ENCODE measurements around the gene ENTPD5.

ENTPD5 gene, protein sequence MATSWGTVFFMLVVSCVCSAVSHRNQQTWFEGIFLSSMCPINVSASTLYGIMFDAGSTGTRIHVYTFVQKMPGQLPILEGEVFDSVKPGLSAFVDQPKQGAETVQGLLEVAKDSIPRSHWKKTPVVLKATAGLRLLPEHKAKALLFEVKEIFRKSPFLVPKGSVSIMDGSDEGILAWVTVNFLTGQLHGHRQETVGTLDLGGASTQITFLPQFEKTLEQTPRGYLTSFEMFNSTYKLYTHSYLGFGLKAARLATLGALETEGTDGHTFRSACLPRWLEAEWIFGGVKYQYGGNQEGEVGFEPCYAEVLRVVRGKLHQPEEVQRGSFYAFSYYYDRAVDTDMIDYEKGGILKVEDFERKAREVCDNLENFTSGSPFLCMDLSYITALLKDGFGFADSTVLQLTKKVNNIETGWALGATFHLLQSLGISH

DNA sequence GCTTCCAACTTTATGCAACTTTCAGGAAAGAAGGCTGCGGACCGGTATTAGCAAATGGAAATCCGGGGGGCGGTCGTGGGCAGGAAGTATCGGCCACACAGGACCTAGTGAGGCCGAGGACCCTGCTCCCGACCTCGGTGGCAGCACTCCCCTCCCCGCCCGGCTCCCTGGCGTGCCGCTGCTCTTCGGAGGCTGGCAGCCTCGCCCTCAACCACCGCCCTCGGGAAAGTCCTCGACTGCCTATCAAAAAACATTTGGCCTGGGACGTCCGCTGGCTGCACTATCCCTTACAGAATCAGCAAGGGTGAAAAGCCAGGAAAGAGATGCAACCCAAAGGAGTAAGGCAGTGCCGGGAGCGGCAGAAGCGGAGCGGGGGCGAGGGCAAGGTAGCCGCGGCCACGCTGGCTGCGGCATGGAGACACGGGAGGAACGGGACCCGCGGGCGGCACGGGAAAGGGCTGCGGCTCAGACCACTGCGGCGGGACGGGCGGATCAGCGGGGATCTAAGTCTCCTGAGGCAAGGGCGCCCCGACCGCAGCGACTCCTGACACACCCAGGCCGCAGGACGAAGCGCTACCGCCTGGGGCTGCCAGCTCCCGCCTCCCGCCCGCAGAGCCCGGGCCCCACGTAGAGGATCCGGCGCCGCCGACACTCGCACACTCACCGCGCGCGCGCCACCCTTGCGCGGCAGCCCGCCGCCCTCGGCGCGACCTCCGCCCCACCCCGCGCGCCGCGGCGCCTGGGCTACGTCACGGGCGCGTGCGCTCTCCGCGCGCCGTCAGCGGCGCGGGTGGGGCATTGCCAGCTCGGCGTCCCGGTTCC, at the start of gene ENTPD5, which contains the start of gene BBOF1:
Gene ENTPD5 (minus strand): TSS at position 703 of the 822 bp plus-strand sequence. CDS start 31,186 bp downstream, outside the sequence.
Gene BBOF1 (plus strand): TSS at position 764 of the 822 bp plus-strand sequence. CDS start 130 bp downstream, outside the sequence.
- Mint-ChIP-seq H3K36me3 (no peaks in the 10 kb centered on the region), H3K9me3 (no peaks in the 10 kb centered on the region), H3K4me3 (peak within 1 kb of the TSS; percentile 95), H3K4me1 (peaks cover 7% of the 10 kb centered on the region), H3K27me3 (no peaks in the 10 kb centered on the region), H3K27ac (peak within 1 kb of the TSS; percentile 93)
- DNase-seq (ENCODE audit: low spot score in 2 of 2) (peak; percentile 77 to 78), ATAC-seq (ENCODE audit: low read depth) (peak; percentile 95)

DNA sequence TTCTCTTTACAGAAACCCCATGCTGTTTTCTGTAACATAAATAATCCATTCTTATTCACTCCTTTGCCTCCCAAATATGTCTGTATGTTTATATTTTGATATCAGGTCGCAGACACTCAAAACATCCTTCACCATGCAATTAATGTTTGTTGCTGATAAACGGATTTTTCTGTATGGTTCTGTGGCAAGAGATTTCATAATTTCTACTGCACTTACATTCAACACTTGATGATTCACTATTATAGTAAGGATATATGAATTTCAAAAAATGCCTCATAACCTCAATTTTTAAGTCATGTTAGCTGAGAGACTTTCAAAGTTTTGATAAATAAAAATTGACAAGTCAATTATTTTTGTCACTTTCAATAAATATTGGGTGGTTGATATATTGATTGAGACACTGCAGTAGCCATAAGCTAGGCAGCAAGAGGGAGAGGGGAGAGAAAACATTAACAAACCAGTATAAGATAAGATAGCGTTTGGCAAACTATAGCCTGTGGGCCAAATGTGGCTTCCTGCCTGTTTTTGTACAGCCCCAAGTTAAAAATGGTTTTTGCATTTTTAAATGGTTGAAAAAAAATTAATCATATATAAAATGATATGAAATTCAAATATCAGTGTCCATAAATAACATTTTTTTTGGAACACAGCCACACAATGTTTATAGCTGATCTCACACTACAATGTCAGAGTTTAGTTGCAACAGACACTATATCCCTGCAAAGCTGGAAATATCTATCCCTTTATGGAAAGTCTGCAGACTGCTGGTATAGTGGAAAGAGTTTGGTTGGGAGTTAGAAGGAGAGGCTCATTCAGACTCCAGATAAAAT, 46.9 kb upstream of the ENTPD5 start:
- Mint-ChIP-seq H3K4me1 (no peaks in the 10 kb centered on the region), H3K27me3 (no peaks in the 10 kb centered on the region), H3K36me3 (peaks cover 21% of the 10 kb centered on the region), H3K9me3 (no peaks in the 10 kb centered on the region), H3K27ac (no peak overlapping the region), H3K4me3 (no peak overlapping the region)
- no peak for DNase-seq (ENCODE audit: low spot score in 2 of 2)
- no peak for ATAC-seq (ENCODE audit: low read depth)

DNA sequence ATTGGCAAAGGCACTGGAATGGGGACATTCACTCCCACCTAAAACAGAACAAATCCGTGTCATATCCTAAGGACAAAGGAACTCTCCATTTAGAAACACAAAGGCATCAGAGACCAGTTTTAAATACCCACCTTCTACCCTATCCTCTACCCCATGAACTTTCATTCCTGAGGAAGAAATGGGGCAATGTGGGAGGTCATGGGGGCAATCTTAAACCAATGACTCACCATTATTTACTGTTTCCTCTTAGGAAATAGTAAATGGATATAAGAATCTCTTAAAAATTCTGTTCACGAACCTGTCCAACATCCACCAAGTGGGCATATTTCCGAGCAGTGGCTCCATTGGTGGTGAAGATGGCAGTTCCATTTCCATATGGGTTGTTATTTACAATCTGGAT, 45.8 kb upstream of the ENTPD5 start:
- H3K36me3 Mint-ChIP-seq: peaks cover 25% of the 10 kb centered on the region
- no peaks in the 10 kb centered on the region for H3K27me3 Mint-ChIP-seq
- H3K4me1 Mint-ChIP-seq: no peaks in the 10 kb centered on the region
- ATAC-seq (ENCODE audit: low read depth) (no peak), DNase-seq (ENCODE audit: low spot score in 2 of 2) (no peak)
- no peak overlapping the region for H3K4me3 Mint-ChIP-seq
- H3K27ac Mint-ChIP-seq: no peak overlapping the region
- H3K9me3 Mint-ChIP-seq: no peaks in the 10 kb centered on the region

DNA sequence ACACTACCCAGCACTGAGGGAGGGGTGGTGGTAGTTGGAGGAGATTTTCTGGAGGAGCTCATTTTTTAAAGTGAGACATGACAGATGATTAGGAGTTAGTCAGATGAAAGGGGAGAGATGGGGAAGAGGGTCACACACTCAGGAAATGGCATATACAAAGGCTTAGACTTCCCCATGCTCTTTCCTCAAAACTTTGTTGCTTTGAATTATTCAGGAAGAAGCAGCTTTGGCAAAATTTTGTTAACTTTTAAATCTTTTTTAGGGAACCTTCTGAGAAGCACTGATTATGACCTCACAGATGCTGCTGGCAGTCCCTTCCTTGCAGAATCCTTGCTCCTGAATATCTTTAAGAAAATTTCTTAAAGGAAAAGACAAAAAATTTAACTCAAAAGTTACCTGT, 45.3 kb upstream of the ENTPD5 start:
- Mint-ChIP-seq H3K36me3 (peaks cover 28% of the 10 kb centered on the region), H3K9me3 (no peaks in the 10 kb centered on the region)

DNA sequence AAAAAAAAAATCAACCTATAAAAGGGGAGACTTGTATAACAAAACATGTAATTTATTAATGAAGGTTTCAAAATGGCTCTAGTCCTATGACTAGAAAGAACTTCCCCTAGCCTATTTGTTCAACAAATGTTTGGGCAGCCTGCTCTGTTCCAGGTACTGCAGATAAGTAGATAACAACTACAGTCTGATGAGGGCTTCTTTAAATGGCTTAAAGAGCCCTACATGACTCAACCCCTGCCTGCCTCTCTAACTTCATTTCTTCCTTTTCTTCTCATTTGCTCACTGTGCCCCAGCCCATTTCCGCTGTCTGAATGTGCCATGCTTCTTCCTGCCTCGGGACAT, 43.7 kb upstream of the ENTPD5 start:
- DNase-seq (ENCODE audit: low spot score in 2 of 2) (no peak), ATAC-seq (ENCODE audit: low read depth) (no peak)
- no peak overlapping the region for H3K4me3 Mint-ChIP-seq
- no peaks in the 10 kb centered on the region for H3K4me1 Mint-ChIP-seq
- no peaks in the 10 kb centered on the region for H3K27me3 Mint-ChIP-seq
- peaks cover 23% of the 10 kb centered on the region for H3K36me3 Mint-ChIP-seq
- H3K9me3 Mint-ChIP-seq: no peaks in the 10 kb centered on the region
- H3K27ac Mint-ChIP-seq: no peak overlapping the region

More for the DNA sequence above, 45.3 kb upstream of the ENTPD5 start:
- H3K27me3 Mint-ChIP-seq: no peaks in the 10 kb centered on the region
- H3K4me3 Mint-ChIP-seq: no peak overlapping the region
- no peak for DNase-seq (ENCODE audit: low spot score in 2 of 2)
- ATAC-seq (ENCODE audit: low read depth): no peak
- no peaks in the 10 kb centered on the region for H3K4me1 Mint-ChIP-seq
- no peak overlapping the region for H3K27ac Mint-ChIP-seq

DNA sequence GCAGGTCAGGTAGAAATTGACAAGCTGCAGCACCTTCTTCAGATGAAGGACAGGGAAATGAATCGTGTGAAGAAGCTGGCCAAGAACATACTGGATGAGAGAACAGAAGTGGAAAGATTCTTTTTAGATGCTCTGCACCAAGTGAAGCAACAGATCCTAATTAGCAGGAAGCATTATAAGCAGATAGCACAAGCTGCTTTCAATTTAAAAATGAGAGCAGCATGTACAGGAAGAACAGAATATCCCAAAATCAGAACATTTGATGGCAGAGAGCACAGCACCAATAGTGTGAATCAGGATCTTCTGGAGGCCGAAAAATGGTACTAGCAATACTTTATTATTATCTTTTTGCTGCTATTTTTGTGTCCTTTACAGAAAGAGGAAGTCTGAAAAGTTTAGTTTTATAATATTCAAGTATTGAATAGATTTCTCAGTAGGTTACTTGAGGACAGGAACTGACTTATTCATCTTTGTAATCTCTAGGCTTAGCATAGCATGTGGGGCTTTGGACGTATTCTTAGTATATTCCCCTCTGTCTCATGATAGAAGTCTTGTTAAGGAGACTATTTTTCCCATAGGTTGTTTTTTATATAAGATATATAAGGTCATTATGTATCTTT, 30.9 kb upstream of the ENTPD5 start:
- peak; percentile 42 for ATAC-seq (ENCODE audit: low read depth)
- H3K27me3 Mint-ChIP-seq: no peaks in the 10 kb centered on the region
- no peaks in the 10 kb centered on the region for H3K36me3 Mint-ChIP-seq
- no peak for DNase-seq (ENCODE audit: low spot score in 2 of 2)
- no peaks in the 10 kb centered on the region for H3K9me3 Mint-ChIP-seq
- peaks cover 5% of the 10 kb centered on the region for H3K4me1 Mint-ChIP-seq
- no peak overlapping the region for H3K4me3 Mint-ChIP-seq
- no peak overlapping the region for H3K27ac Mint-ChIP-seq

DNA sequence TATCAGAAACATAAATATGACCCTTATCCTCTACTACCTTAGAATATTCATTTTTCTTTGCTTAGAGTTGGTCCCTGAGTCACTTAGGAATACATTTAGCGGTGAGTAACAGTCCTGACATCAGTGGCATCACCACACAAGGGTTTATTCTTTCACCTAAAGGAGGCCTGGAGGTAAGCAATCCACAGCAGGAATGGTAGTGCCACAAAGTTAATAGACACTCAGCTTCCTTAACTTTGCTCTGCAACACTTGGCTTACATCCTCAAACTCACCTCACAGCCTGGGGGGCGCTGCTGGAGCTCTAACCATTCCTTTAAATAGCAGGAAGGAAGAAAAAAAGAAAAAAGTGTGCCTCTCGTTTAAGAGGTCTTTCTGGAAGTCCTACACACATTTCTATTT, 29.2 kb upstream of the ENTPD5 start:
- DNase-seq (ENCODE audit: low spot score in 2 of 2) (no peak), ATAC-seq (ENCODE audit: low read depth) (no peak)
- Mint-ChIP-seq H3K4me3 (no peak overlapping the region), H3K27me3 (no peaks in the 10 kb centered on the region), H3K4me1 (peaks cover 5% of the 10 kb centered on the region), H3K27ac (no peak overlapping the region), H3K9me3 (no peaks in the 10 kb centered on the region), H3K36me3 (no peaks in the 10 kb centered on the region)

DNA sequence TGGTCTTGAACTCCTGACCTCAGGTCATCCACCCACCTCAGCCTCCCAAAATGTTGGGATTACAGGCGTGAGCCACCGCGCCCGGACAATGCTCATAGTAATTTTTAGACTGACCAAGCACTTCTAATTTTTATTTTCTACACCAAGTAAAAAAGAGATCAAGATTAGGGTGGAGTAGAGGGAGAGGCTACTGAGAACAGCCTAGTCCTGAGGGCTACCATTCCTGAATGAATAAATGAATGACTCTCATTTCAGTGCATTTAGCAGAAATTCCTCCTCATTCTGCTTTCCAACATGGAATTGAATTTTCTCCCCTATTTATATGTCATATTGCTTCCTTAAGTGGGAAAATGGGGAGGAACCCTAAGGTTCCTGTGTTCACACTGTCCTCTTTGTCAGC, 26.4 kb upstream of the ENTPD5 start:
- Mint-ChIP-seq H3K36me3 (no peaks in the 10 kb centered on the region), H3K27me3 (no peaks in the 10 kb centered on the region), H3K4me3 (no peak overlapping the region), H3K4me1 (peaks cover 5% of the 10 kb centered on the region), H3K9me3 (no peaks in the 10 kb centered on the region), H3K27ac (no peak overlapping the region)
- DNase-seq (ENCODE audit: low spot score in 2 of 2) (no peak), ATAC-seq (ENCODE audit: low read depth) (no peak)

DNA sequence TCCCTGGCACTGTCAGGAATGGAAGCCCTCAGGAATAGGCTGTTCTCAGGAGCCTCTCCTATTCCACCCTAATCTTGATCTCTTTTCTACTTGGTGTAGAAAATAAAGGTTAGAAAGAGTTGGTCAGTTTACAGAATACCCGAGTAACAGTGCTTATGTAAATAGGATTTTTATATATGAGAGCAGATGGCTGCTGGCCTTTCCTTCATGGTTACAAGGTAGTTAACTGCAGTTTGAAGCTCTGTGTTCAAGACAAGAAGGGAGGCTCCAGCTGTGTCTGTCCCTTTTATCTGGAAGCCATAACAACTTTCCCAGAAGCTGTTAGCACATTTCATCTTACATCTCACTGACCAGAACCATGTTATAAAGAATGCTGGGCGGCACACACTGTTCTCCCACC, 23.2 kb upstream of the ENTPD5 start:
- DNase-seq (ENCODE audit: low spot score in 2 of 2) (no peak), ATAC-seq (ENCODE audit: low read depth) (no peak)
- no peaks in the 10 kb centered on the region for H3K4me1 Mint-ChIP-seq
- H3K4me3 Mint-ChIP-seq: no peak overlapping the region
- no peak overlapping the region for H3K27ac Mint-ChIP-seq
- no peaks in the 10 kb centered on the region for H3K9me3 Mint-ChIP-seq
- H3K27me3 Mint-ChIP-seq: no peaks in the 10 kb centered on the region
- no peaks in the 10 kb centered on the region for H3K36me3 Mint-ChIP-seq

DNA sequence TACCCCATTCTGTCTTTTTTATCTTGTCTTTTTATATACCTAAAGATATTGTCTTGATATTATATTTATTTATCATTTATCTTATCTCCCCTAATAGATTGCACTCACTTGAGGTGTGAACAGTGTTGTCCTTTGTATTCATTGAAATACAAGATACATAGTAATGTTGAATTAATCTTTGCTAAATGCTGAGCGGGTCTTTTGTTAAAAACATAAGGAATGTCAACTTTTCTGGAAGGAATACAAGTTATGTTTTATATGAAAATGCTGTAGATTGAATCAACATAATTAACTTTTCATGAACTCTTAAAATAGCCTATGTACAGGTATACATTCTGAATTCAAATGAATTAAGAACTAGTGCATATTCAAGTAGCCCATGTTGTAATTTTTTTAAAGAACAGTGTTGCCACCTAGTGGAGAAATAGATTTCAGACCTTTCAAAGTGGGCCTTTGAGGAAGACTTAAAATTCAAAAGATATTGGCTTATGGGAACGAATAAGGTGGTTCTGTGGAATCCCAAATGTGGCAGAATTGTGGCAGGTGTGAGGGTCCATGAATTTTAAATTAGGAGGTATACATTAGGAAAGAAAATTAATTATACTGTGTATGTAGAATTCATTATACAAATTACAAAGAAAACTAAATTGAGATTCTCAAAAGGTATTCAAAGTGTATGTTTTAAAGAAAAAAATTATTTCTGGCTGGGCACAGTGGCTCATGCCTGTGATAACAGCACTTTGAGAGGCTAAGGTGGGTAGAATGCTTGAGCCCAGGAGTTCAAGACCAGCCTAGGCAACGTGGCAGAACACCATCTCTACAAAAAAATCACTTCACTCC, 19.2 kb upstream of the ENTPD5 start:
- H3K27ac Mint-ChIP-seq: no peak overlapping the region

DNA sequence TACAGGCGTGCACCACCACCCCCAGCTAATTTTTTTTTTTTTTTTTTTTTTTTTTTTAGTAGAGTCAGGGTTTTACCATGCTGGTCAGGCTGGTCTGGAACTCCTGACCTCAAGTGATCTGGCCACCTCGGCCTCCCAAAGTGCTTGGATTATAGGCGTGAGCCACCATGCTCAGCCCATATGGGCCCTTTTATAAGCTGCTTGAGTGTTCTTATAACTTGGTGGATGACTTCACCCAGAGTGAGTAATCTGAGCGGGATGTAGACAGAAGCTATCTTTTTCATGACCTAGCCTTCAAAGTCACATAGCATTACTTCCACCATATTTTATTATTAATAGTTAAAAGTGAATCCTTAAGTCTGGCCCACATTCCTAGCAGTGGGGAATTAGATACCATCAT, 16.5 kb upstream of the ENTPD5 start:
- Mint-ChIP-seq H3K9me3 (no peaks in the 10 kb centered on the region), H3K27ac (no peak overlapping the region), H3K27me3 (no peaks in the 10 kb centered on the region), H3K4me3 (no peak overlapping the region), H3K4me1 (peaks cover 4% of the 10 kb centered on the region), H3K36me3 (peaks cover 2% of the 10 kb centered on the region)
- DNase-seq (ENCODE audit: low spot score in 2 of 2) (no peak), ATAC-seq (ENCODE audit: low read depth) (no peak)

More for the DNA sequence above, 19.2 kb upstream of the ENTPD5 start:
- Mint-ChIP-seq H3K9me3 (no peaks in the 10 kb centered on the region), H3K36me3 (no peaks in the 10 kb centered on the region), H3K4me1 (no peaks in the 10 kb centered on the region), H3K27me3 (no peaks in the 10 kb centered on the region), H3K4me3 (no peak overlapping the region)
- peak; percentile 56 for ATAC-seq (ENCODE audit: low read depth)
- DNase-seq (ENCODE audit: low spot score in 2 of 2): peak in 1 of 2 donors; percentile 43

DNA sequence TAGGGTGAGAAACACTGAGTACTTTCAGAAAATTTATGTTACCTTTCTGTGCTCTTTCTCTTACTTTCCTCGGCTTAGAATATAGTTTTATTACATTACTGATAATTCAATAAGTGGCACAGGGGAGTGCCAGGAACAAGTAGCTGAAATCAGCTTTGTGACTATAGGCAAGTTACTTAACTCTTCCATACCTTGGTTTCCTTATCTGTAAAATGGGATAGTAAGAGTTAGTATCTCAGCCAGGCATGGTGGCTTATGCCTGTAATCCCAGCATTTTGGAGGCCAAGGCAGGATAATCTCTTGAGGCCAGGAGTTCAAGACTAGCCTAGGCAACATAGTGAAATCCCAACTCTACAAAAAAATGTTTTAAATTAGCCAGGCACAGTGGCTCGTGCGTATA, 15.5 kb upstream of the ENTPD5 start:
- Mint-ChIP-seq H3K36me3 (peaks cover 2% of the 10 kb centered on the region), H3K9me3 (no peaks in the 10 kb centered on the region), H3K27me3 (no peaks in the 10 kb centered on the region), H3K4me1 (peaks cover 4% of the 10 kb centered on the region), H3K27ac (no peak overlapping the region), H3K4me3 (no peak overlapping the region)
- no peak for ATAC-seq (ENCODE audit: low read depth)
- DNase-seq (ENCODE audit: low spot score in 2 of 2): no peak

DNA sequence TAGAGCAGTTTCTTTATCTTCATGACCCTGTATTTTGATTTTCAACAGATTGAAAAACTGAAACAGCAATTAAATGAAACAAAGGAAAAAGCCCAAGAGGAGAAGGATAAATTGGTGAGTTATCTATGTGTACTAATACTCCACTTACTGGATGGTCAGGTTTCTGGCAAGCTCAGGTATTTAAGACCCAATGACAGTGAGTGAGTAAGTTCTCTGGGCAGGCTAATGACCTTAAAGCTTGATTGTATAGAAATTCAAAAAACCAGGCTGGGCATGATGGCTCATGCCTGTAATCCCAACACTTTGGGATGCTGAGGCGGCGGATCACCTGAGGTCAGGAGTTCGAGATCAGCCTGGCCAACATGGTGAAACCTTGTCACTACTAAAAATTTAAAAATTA, 10.0 kb upstream of the ENTPD5 start:
- Mint-ChIP-seq H3K4me1 (peaks cover 4% of the 10 kb centered on the region), H3K27me3 (no peaks in the 10 kb centered on the region), H3K27ac (no peak overlapping the region), H3K4me3 (no peak overlapping the region), H3K9me3 (no peaks in the 10 kb centered on the region), H3K36me3 (peaks cover 2% of the 10 kb centered on the region)
- DNase-seq (ENCODE audit: low spot score in 2 of 2) (no peak), ATAC-seq (ENCODE audit: low read depth) (no peak)

Data from memory B cell (primary cell).